ENCODE measurements around the gene PRR22. TPM values are rescaled to one million over a fixed set of nuclear protein-coding genes. Genes with fewer than 3 reads are reported as not detected.

PRR22 gene
- total RNA-seq, 1 donor, result 0.36 TPM

DNA sequence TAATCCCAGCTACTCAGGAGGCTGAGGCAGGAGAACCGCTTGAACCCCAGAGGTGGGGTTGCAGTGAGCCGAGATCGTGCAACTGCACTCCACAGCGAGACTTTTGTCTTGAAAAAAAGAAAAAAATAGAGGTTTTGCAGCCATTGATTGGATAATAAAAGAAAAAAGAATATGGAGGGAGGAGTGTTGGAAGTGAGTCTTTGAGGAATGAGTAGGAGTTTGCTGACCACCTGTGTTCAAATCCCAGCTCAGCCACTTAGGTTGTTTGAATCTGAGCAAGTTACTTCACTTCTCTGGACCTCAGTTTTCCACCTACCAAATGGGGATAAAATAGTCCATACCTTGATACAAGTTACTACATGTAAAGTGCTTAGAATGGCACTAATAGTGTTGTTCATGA, 26.6 kb upstream of the PRR22 start:
- peaks cover 19% of the 10 kb centered on the region for H3K27me3 ChIP-seq (ENCODE audit: insufficient read depth, low read length)
- H3K79me2 ChIP-seq (ENCODE audit: insufficient read depth, low read length), result no peaks in the 10 kb centered on the region
- DNase-seq (ENCODE audit: insufficient read length, low spot score, missing footprints), result no peak
- no peak overlapping the region for H3K27ac ChIP-seq (ENCODE audit: low read depth, low read length)
- H3K9me3 ChIP-seq (ENCODE audit: low read depth, low read length), result no peaks in the 10 kb centered on the region
- TF ChIP-seq, protein P1, sequence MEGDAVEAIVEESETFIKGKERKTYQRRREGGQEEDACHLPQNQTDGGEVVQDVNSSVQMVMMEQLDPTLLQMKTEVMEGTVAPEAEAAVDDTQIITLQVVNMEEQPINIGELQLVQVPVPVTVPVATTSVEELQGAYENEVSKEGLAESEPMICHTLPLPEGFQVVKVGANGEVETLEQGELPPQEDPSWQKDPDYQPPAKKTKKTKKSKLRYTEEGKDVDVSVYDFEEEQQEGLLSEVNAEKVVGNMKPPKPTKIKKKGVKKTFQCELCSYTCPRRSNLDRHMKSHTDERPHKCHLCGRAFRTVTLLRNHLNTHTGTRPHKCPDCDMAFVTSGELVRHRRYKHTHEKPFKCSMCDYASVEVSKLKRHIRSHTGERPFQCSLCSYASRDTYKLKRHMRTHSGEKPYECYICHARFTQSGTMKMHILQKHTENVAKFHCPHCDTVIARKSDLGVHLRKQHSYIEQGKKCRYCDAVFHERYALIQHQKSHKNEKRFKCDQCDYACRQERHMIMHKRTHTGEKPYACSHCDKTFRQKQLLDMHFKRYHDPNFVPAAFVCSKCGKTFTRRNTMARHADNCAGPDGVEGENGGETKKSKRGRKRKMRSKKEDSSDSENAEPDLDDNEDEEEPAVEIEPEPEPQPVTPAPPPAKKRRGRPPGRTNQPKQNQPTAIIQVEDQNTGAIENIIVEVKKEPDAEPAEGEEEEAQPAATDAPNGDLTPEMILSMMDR (IDR thresholded peaks at IDR 0.05; ENCODE audit: extremely low read depth, low read depth, low read length), result no peak
- no peaks in the 10 kb centered on the region for H3K36me3 ChIP-seq (ENCODE audit: insufficient read depth, low read length)
- H4K20me1 ChIP-seq (ENCODE audit: insufficient read depth, low read length), result no peaks in the 10 kb centered on the region
- no peak overlapping the region for H3K4me3 ChIP-seq (ENCODE audit: insufficient read depth, low read length)
- no peak overlapping the region for H2AFZ ChIP-seq (ENCODE audit: low read length)
- no peak overlapping the region for H3K4me2 ChIP-seq (ENCODE audit: insufficient read depth, low read length)
- H3K4me1 ChIP-seq (ENCODE audit: insufficient read depth, low read length), result no peaks in the 10 kb centered on the region

DNA sequence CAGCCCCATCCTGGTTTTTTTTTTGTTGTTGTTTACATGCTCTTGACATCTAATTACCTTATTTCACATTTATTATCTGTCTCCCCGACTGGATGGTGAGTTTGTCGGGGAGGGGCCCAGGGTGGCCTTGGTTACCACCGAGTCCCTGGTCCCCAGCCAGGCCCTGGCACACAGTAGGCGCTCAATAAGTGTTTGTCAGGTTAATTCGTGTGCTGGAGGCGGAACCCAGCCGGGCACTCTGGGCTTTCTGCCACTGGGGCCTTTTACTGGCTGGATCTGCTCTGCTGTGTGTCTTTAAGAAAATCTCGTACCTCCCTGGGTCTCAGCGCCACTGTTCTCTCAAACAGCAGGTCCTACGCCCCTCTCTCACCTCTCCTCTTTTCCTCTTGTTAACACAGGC, 24.9 kb upstream of the PRR22 start:
- no peak overlapping the region for H3K27ac ChIP-seq (ENCODE audit: low read depth, low read length)
- no peaks in the 10 kb centered on the region for H3K36me3 ChIP-seq (ENCODE audit: insufficient read depth, low read length)
- H3K4me1 ChIP-seq (ENCODE audit: insufficient read depth, low read length), result no peaks in the 10 kb centered on the region
- no peak overlapping the region for H2AFZ ChIP-seq (ENCODE audit: low read length)
- peaks cover 26% of the 10 kb centered on the region for H3K27me3 ChIP-seq (ENCODE audit: insufficient read depth, low read length)
- TF ChIP-seq, protein P1 (IDR thresholded peaks at IDR 0.05; ENCODE audit: extremely low read depth, low read depth, low read length), result no peak
- H3K4me2 ChIP-seq (ENCODE audit: insufficient read depth, low read length), result no peak overlapping the region
- no peak overlapping the region for H3K4me3 ChIP-seq (ENCODE audit: insufficient read depth, low read length)
- no peak for DNase-seq (ENCODE audit: insufficient read length, low spot score, missing footprints)
- H3K9me3 ChIP-seq (ENCODE audit: low read depth, low read length), result no peaks in the 10 kb centered on the region
- H3K79me2 ChIP-seq (ENCODE audit: insufficient read depth, low read length), result no peaks in the 10 kb centered on the region
- no peaks in the 10 kb centered on the region for H4K20me1 ChIP-seq (ENCODE audit: insufficient read depth, low read length)

DNA sequence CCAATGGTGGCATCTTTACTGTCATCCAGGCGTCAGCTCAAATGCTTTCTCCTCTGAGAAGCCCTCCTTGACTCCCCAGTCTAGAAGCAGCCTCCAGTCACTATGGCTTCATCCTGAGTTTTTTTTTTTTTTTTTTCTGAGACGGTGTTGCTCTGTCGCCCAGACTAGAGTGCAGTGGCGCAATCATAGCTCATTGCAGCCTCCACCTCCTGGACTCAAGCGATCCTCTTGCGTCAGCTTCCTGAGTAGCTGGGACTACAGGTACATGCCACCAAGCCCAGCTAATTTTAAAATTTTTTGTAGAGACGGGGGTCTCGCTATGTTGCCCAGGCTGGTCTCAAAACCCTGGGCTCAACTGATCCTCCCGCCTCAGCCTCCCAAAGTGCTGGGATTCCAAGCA, 24.5 kb upstream of the PRR22 start:
- H3K4me2 ChIP-seq (ENCODE audit: insufficient read depth, low read length), result no peak overlapping the region

DNA sequence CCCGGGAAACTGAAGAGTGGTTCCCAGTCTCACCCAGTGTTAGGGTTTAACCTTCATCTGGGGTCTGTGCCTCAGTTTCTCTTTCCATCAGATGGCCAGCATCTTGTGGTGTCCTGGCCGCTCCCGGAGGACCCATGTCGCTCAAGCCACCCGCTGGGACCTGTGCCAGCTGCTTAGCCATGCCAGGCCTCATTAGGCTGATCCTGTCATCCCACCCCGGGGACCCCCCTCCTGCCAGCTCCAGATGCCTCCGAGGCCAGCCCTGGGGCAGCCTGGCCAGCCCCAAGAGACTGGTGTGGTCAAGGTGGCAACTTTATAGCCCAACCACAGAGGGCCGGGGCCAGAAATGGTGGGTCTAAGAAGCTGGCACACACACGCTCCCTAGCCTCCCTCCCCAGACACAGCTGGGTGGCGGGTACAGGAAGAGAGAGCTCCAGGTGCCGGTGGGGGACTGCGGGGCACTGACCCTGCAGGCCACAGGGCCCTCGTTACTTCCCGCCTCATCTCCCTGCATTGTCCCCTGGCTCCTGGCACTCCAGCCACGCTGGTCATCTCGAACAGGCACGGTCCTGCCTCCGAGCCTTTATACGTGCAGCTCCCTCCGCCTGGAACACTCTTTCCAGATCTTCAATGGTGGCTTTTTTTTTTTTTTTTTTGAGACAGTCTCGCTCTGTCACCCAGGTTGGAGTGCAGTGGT, 23.7 kb upstream of the PRR22 start:
- no peak overlapping the region for H3K27ac ChIP-seq (ENCODE audit: low read depth, low read length)
- TF ChIP-seq, protein P1 (IDR thresholded peaks at IDR 0.05; ENCODE audit: extremely low read depth, low read depth, low read length), result no peak
- no peak overlapping the region for H3K4me3 ChIP-seq (ENCODE audit: insufficient read depth, low read length)
- no peaks in the 10 kb centered on the region for H3K36me3 ChIP-seq (ENCODE audit: insufficient read depth, low read length)
- no peak for DNase-seq (ENCODE audit: insufficient read length, low spot score, missing footprints)
- no peaks in the 10 kb centered on the region for H3K79me2 ChIP-seq (ENCODE audit: insufficient read depth, low read length)
- H4K20me1 ChIP-seq (ENCODE audit: insufficient read depth, low read length), result no peaks in the 10 kb centered on the region
- no peak overlapping the region for H2AFZ ChIP-seq (ENCODE audit: low read length)
- H3K4me2 ChIP-seq (ENCODE audit: insufficient read depth, low read length), result no peak overlapping the region
- peaks cover 5% of the 10 kb centered on the region for H3K4me1 ChIP-seq (ENCODE audit: insufficient read depth, low read length)
- H3K9me3 ChIP-seq (ENCODE audit: low read depth, low read length), result no peaks in the 10 kb centered on the region
- peaks cover 23% of the 10 kb centered on the region for H3K27me3 ChIP-seq (ENCODE audit: insufficient read depth, low read length)

More for the DNA sequence above, 24.5 kb upstream of the PRR22 start:
- TF ChIP-seq, protein P1 (IDR thresholded peaks at IDR 0.05; ENCODE audit: extremely low read depth, low read depth, low read length), result no peak
- H3K79me2 ChIP-seq (ENCODE audit: insufficient read depth, low read length), result no peaks in the 10 kb centered on the region
- H3K9me3 ChIP-seq (ENCODE audit: low read depth, low read length), result no peaks in the 10 kb centered on the region
- H3K27ac ChIP-seq (ENCODE audit: low read depth, low read length), result no peak overlapping the region
- no peaks in the 10 kb centered on the region for H3K4me1 ChIP-seq (ENCODE audit: insufficient read depth, low read length)
- DNase-seq (ENCODE audit: insufficient read length, low spot score, missing footprints), result no peak
- no peaks in the 10 kb centered on the region for H3K36me3 ChIP-seq (ENCODE audit: insufficient read depth, low read length)
- H2AFZ ChIP-seq (ENCODE audit: low read length), result no peak overlapping the region
- H3K4me3 ChIP-seq (ENCODE audit: insufficient read depth, low read length), result no peak overlapping the region
- no peaks in the 10 kb centered on the region for H4K20me1 ChIP-seq (ENCODE audit: insufficient read depth, low read length)
- H3K27me3 ChIP-seq (ENCODE audit: insufficient read depth, low read length), result peaks cover 25% of the 10 kb centered on the region

All from osteoblast (primary cell).